Activated CD8-positive, alpha-beta T cell treated with anti-CD3 and anti-CD28 coated beads for 36 hours (primary cell): ENCODE results near the gene AGFG1. TPM values are rescaled to one million over a fixed set of nuclear protein-coding genes. Genes with fewer than 3 reads are reported as not detected.

ENCODE experiments used
- ATAC-seq: fragments of 200-7000 bp; cut with Tn5 transposase; one replicate; pipeline ENCODE4 v1.10.0; 2021; ENCODE audit warnings: mild to moderate bottlenecking, moderate library complexity
- CTCF ChIA-PET: fragments of 350-600 bp; sonication (Branson Sonifier 250); formaldehyde crosslinking; loops from one replicate; lab custom pipeline; 2021; ENCODE audit warnings: antibody characterized with exemption; lab: Charles Lee
- POLR2A ChIA-PET: fragments of 350-600 bp; sonication (Branson Sonifier 250); formaldehyde crosslinking; loops from one replicate; lab custom pipeline; 2021; ENCODE audit warnings: antibody characterized with exemption; lab: Charles Lee
- DNase-seq: peaks from one replicate; pipeline ENCODE4 v3.0.0-alpha.2; 2020
- H3K27ac Mint-ChIP-seq: one replicate; pipeline ENCODE4 v1.8.0; 2021; ENCODE audit warnings: mild to moderate bottlenecking, mixed read lengths
- H3K27me3 Mint-ChIP-seq: one replicate; pipeline ENCODE4 v1.8.0; 2021; ENCODE audit warnings: mixed read lengths
- H3K36me3 Mint-ChIP-seq: one replicate; pipeline ENCODE4 v1.8.0; 2021; ENCODE audit warnings: low read depth, mixed read lengths
- H3K4me1 Mint-ChIP-seq: one replicate; pipeline ENCODE4 v1.8.0; 2021; ENCODE audit warnings: low read depth, mixed read lengths
- H3K4me3 Mint-ChIP-seq: one replicate; pipeline ENCODE4 v1.8.0; 2021; ENCODE audit warnings: mild to moderate bottlenecking, moderate library complexity, mixed read lengths
- H3K9me3 Mint-ChIP-seq: one replicate; pipeline ENCODE4 v1.8.0; 2021; ENCODE audit warnings: mixed read lengths
- intact Hi-C: fragments of 100-400 bp; cut with micrococcal nuclease; formaldehyde crosslinking; loops from one replicate; pipeline ENCODE4 v1.10.0; 2022
- total RNA-seq, 2 experiments: library from RNA; stranded (reverse); gene quantifications; one replicate each; pipeline ENCODE4 v1.2.3, GENCODE V29; 2021
- TF ChIP-seq, protein P1 (sequence below): fragments of 200-600 bp; IDR thresholded peaks from one replicate; pipeline ENCODE4 v1.8.0; 2022; ENCODE audit warnings: antibody characterized with exemption, mild to moderate bottlenecking

Gene AGFG1
- total RNA-seq, 2 experiments from 2014 or later, result 117 to 119 TPM

DNA sequence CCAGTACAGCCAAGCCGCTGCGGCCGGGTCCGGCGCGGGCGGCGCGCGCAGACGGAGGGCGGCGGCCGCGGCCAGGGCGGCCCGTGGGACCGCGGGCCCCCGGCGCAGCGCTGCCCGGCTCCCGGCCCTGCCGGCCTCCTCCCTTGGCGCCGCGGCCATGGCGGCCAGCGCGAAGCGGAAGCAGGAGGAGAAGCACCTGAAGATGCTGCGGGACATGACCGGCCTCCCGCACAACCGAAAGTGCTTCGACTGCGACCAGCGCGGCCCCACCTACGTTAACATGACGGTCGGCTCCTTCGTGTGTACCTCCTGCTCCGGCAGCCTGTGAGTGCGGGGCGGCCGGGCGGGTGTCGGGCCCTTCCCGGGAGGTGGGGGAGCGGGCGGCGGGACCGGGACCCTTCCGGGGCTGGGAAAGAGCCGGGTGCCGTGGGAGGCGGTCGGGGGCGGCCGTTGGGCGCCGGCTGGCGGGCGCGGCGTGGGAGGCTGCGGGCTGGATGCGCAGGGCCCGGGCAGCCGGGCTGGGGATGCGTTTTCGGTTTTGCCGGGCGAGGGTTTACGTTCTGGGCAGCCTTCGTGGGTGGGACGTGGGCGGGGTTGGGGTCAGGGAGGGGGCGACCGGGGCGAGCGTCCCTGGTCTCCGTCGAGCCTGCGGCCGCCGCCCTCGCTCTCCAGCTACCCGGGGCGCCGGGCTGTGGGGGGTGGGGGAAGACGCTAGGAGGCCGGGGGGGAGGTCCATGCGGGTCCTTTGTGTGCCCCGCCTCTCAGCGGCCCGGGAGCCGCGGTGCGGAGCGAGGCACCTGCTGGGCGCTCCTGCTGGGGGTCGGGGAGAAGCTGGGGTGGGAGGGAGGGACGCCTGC lies 537 bp downstream of the AGFG1 start:
- Mint-ChIP-seq H3K4me1 (peaks cover 50% of the 10 kb centered on the region), H3K36me3 (peaks cover 3% of the 10 kb centered on the region), H3K9me3 (no peaks in the 10 kb centered on the region), H3K4me3 (peak overlapping the region; percentile 90), H3K27me3 (no peaks in the 10 kb centered on the region), H3K27ac (peak overlapping the region; percentile 63)
- intact Hi-C loops, result no loop called here
- ATAC-seq (peak; percentile 73), DNase-seq (peak; percentile 62)
- TF ChIP-seq, protein P1, sequence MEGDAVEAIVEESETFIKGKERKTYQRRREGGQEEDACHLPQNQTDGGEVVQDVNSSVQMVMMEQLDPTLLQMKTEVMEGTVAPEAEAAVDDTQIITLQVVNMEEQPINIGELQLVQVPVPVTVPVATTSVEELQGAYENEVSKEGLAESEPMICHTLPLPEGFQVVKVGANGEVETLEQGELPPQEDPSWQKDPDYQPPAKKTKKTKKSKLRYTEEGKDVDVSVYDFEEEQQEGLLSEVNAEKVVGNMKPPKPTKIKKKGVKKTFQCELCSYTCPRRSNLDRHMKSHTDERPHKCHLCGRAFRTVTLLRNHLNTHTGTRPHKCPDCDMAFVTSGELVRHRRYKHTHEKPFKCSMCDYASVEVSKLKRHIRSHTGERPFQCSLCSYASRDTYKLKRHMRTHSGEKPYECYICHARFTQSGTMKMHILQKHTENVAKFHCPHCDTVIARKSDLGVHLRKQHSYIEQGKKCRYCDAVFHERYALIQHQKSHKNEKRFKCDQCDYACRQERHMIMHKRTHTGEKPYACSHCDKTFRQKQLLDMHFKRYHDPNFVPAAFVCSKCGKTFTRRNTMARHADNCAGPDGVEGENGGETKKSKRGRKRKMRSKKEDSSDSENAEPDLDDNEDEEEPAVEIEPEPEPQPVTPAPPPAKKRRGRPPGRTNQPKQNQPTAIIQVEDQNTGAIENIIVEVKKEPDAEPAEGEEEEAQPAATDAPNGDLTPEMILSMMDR, result no peak
- POLR2A ChIA-PET, result interaction anchor here (0.7 to 1.8 kb wide), 4 partner anchors 8 to 62 kb away, joined by 3 to 10 read pairs (median 4); no protein-coding TSS in a partner anchor
- CTCF ChIA-PET, result interaction anchor here (0.8 to 3.7 kb wide), 8 partner anchors 8 to 74 kb away, joined by 3 to 28 read pairs (median 4); no protein-coding TSS in a partner anchor

GRCh38 chr2:227473122-227473461 lies 1.1 kb downstream of the AGFG1 start:
- Mint-ChIP-seq H3K27ac (peak overlapping the region; percentile 85), H3K4me3 (peak overlapping the region; percentile 90), H3K4me1 (peaks cover 44% of the 10 kb centered on the region), H3K36me3 (peaks cover 5% of the 10 kb centered on the region), H3K9me3 (no peaks in the 10 kb centered on the region), H3K27me3 (no peaks in the 10 kb centered on the region)
- ChIA-PET CTCF (interaction anchor here (0.8 to 3.7 kb wide), 9 partner anchors 8 to 73 kb away, joined by 3 to 28 read pairs (median 4); no protein-coding TSS in a partner anchor), POLR2A (interaction anchor here (0.7 to 1.8 kb wide), 4 partner anchors 9 to 62 kb away, joined by 3 to 10 read pairs (median 4); no protein-coding TSS in a partner anchor)
- ATAC-seq, result no peak
- intact Hi-C loops, result no loop called here
- TF ChIP-seq, protein P1, result no peak
- DNase-seq, result no peak

- H3K27me3 Mint-ChIP-seq, result no peaks in the 10 kb centered on the region
These were observed 1.9 kb downstream of the AGFG1 start for GRCh38 chr2:227473806-227474205.

GRCh38 chr2:227474410-227474809 lies 2.5 kb downstream of the AGFG1 start:
- peak overlapping the region; percentile 90 for H3K4me3 Mint-ChIP-seq
- DNase-seq, result no peak
- H3K9me3 Mint-ChIP-seq, result no peaks in the 10 kb centered on the region
- intact Hi-C loops, result no loop called here
- peak overlapping the region; percentile 68 for H3K27ac Mint-ChIP-seq
- H3K4me1 Mint-ChIP-seq, result peaks cover 53% of the 10 kb centered on the region
- TF ChIP-seq, protein P1, result no peak
- H3K27me3 Mint-ChIP-seq, result no peaks in the 10 kb centered on the region
- ChIA-PET POLR2A (interaction anchor here (1.4 to 1.5 kb wide), 2 partner anchors 10 to 11 kb away, joined by 3 to 4 read pairs; no protein-coding TSS in a partner anchor), CTCF (interaction anchor here (1.1 to 3.7 kb wide), 5 partner anchors 61 to 292 kb away, joined by 3 to 28 read pairs (median 5); no protein-coding TSS in a partner anchor)
- peaks cover 8% of the 10 kb centered on the region for H3K36me3 Mint-ChIP-seq
- ATAC-seq, result no peak

More at GRCh38 chr2:227473806-227474205, 1.9 kb downstream of the AGFG1 start:
- ATAC-seq, result no peak
- no peak for DNase-seq
- H3K4me1 Mint-ChIP-seq, result peaks cover 47% of the 10 kb centered on the region
- TF ChIP-seq, protein P1, result no peak
- intact Hi-C loops, result no loop called here
- H3K9me3 Mint-ChIP-seq, result no peaks in the 10 kb centered on the region
- H3K27ac Mint-ChIP-seq, result peak overlapping the region; percentile 27
- H3K36me3 Mint-ChIP-seq, result peaks cover 7% of the 10 kb centered on the region
- H3K4me3 Mint-ChIP-seq, result peak overlapping the region; percentile 90
- ChIA-PET CTCF (interaction anchor here (0.8 to 3.7 kb wide), 8 partner anchors 9 to 72 kb away, joined by 3 to 28 read pairs (median 4); no protein-coding TSS in a partner anchor), POLR2A (interaction anchor here (1.2 to 1.8 kb wide), 3 partner anchors 9 to 63 kb away, joined by 3 to 10 read pairs (median 4); no protein-coding TSS in a partner anchor)
